T47D (cell line): ENCODE results near the gene FOXB2.
"Not testable (repeated sequence)": the region's sequence is repeated elsewhere in the genome, so short reads cannot be mapped to it uniquely, and the experiment has no call there.

Source experiments
- DNase-seq, 2 experiments: peaks; one replicate each; pipeline versions ENCODE4 v3.0.0 to v3.0.0-alpha.2; 2011 to 2012; ENCODE audit warnings: low read depth in 1 of 2, low spot score in 1 of 2
- JUND ChIP-seq: IDR thresholded peaks from 2 replicates; pipeline ENCODE4 v1.6.1; 2012; ENCODE audit warnings: low read depth
- in situ Hi-C: cut with HindIII; loops from 2 replicates; pipeline ENCODE4 v1.10.0; 2016; ENCODE audit warnings: low sequenced_read_pairs, low pct_unique_long_range_greater_than_20kb

The FOXB2 gene

DNA sequence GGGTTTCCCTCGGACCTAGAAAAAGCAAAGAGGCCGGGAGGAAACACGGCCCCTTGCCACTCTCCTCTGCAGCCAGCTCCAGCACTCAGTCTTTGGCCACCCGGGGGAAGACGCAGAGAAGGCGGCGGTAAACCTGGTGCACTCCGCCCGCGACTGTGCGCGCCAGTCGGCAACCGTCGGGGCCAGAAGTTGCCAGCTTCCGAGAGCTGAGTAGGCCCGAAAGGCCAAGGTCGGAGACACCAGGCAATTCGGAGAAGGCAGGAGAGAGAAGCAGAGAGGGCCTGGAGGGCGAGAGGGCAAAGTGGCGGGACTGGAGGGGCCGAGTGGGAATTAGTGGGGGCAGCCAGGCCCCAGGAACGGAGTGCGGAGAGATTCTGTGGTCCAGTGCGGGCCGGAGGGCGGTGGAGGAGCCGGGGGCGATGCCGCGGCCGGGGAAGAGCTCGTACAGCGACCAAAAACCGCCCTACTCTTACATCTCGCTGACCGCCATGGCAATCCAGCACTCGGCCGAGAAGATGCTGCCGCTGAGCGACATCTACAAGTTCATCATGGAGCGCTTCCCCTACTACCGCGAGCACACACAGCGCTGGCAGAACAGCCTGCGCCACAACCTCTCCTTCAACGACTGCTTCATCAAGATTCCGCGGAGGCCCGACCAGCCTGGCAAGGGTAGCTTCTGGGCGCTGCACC is at the start of gene FOXB2:
Gene FOXB2 (plus strand): TSS at position 420 of the 690 bp plus-strand sequence. CDS start 0 bp downstream, at position 420.
- no peak for DNase-seq
- in situ Hi-C loops, result no loop called here
- TF ChIP-seq JUND, result no peak

DNA sequence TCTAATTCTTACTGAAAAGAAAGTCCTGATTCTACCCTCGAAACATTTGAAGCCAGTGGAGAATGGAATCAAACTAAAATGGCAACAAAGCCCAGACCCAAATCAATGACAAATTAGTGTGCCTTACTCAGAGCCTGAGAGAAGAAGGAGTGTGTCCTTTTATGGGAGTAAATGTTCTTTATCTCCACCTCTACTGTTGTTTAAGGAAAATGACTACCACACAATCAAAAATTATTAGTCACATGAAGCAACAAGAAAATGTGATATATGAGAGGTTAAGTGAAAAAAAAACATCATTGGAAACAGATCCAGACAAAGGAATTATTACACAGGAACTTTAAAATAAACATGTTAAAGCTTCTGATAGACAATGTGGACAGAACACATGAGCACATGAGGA is 49.7 kb upstream of the FOXB2 start:
- in situ Hi-C loops, result no loop called here
- TF ChIP-seq JUND, result no peak
- DNase-seq, result no peak

GRCh38 chr9:76978831-76979230 is 40.6 kb upstream of the FOXB2 start:
- DNase-seq, in situ Hi-C loops: not testable (repeated sequence)

DNA sequence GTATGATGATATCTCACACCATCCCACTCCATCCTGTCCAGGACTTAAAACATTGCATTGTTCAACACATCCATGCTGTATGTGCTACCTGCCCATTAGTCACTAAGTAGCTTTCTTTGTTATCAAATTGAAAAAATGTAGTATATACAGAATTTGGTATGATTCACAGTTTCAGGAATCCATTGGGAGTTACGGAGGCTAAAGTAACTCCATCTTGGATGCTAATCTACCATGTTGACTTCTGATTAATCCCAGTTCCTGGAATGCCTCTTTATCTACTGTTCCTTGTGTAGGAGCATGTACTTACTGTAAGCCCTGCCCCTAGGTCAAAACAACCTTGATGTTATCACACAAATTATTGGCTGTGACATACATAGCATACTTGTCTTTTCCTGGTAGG is 38.9 kb upstream of the FOXB2 start:
- peak in 1 of 2 experiments; percentile 7 for DNase-seq
- in situ Hi-C loops, result no loop called here
- TF ChIP-seq JUND, result no peak

DNA sequence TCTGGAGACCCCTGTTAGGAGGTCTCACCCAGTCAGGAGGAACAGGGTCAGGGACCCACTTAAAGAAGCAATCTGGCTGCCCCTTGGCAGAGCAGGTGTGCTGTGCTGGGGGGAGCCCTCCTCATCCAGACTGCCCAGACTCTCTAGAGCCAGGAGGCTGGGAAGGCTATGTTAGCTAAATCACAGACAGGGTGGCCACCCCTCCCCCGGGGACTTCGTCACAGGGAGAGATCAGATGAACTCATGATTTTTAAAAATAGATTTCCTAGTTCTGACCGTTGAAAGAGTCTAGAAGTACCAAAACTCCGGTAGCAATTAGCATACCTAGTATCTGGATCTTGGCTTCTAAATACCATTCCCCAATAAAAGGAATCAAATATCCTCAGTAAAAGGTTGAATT is 35.0 kb upstream of the FOXB2 start:
- no peak for DNase-seq
- no peak for TF ChIP-seq JUND
- in situ Hi-C loops, result no loop called here

- TF ChIP-seq JUND, result no peak
- in situ Hi-C loops, result no loop called here
- DNase-seq, result no peak
Measured at GRCh38 chr9:76985581-76985980, 33.9 kb upstream of the FOXB2 start.

- in situ Hi-C loops, result no loop called here
- peak; percentile 26 to 63 for DNase-seq
- no peak for TF ChIP-seq JUND
Measured at GRCh38 chr9:76987594-76988200, 31.8 kb upstream of the FOXB2 start.

DNA sequence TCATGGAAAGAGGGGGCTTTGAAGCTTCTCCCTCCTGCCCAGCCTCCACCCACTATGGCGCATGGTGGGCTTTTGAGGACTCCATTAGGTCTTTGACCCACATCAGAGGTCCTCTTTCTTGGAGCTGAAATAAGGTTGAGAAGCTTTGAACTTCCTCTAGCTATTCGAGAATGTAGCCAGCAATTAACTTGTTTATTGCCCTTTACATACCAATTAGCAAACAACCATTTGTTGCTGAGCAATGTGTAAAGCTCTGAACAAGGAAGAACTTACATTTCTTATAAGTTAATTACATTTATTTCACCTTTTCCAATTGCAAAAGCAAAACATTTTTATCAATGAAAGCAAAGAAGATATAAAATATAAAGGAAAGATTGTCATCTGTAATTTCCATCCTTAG is 30.5 kb upstream of the FOXB2 start:
- in situ Hi-C loops, result no loop called here
- no peak for DNase-seq
- TF ChIP-seq JUND, result no peak

GRCh38 chr9:76989501-76989900 is 30.0 kb upstream of the FOXB2 start:
- DNase-seq, result no peak
- in situ Hi-C loops, result no loop called here
- TF ChIP-seq JUND, result no peak

DNA sequence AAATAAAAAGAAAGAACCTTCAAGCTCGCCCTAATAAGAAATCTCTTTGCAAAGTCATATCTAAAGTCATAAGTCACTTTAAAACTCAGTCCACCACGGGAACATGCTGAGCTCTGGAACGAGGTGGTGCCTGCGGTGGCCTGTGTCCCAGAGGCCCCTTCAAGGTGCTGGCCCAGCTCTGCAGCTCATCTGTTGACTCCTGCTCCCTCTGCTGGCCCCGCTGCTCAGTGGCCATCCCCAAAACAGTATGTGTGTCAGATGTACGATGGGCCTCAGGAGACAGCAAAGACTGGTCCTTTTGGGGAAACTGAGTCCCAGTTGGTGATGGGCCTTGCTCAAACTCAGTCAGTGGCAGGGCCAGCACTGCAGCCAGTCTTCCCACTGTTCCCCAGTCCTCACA is 22.8 kb upstream of the FOXB2 start:
- DNase-seq, result peak in 1 of 2 experiments; percentile 25
- in situ Hi-C loops, result no loop called here
- no peak for TF ChIP-seq JUND

- TF ChIP-seq JUND, result no peak
- no peak for DNase-seq
- in situ Hi-C loops, result no loop called here
Measured at GRCh38 chr9:76999261-76999660, 20.2 kb upstream of the FOXB2 start.

- DNase-seq, result no peak
- in situ Hi-C loops, result no loop called here
- no peak for TF ChIP-seq JUND
Measured at GRCh38 chr9:77000330-77000729, 19.1 kb upstream of the FOXB2 start.

- DNase-seq, result no peak
- no peak for TF ChIP-seq JUND
- in situ Hi-C loops, result no loop called here
Measured at GRCh38 chr9:77003366-77003765, 16.1 kb upstream of the FOXB2 start.

- no peak for DNase-seq
- TF ChIP-seq JUND, result no peak
- in situ Hi-C loops, result no loop called here
Measured at GRCh38 chr9:77005216-77005615, 14.2 kb upstream of the FOXB2 start.
